Breast epithelium (tissue), 3 donors: ENCODE results near the gene RBM18.

ENCODE experiments used
- CTCF ChIP-seq, 3 donors: fragments of 450-650 bp; IDR thresholded peaks; one replicate each; pipeline ENCODE4 v1.5.1; 2016 to 2017; ENCODE audit warnings: antibody characterized with exemption in 3 of 3, mild to moderate bottlenecking in 3 of 3, moderate library complexity in 3 of 3
- POLR2AphosphoS5 ChIP-seq, 3 donors: sonication (generic); formaldehyde crosslinking; IDR thresholded peaks; one replicate each; pipeline ENCODE4 v1.6.1; 2017; ENCODE audit warnings: antibody characterized with exemption in 3 of 3

- no peak for TF ChIP-seq POLR2AphosphoS5 (IDR thresholded peaks at IDR 0.05)
- no peak for TF ChIP-seq CTCF (IDR thresholded peaks at IDR 0.05)
Observed at GRCh38 chr9:122221183-122221811, 43.3 kb downstream of the RBM18 start.
